DMS79 treated with DMSO at 0.1 percent for 48 hours (cell line): Measurements from ENCODE around the gene INSYN1.
"Not testable (repeated sequence)": the region's sequence is repeated elsewhere in the genome, so short reads cannot be mapped to it uniquely, and the experiment has no call there.

Source experiments
- DNase-seq: peaks from one replicate; lab custom pipeline; 2025; lab: John Stamatoyannopoulos, UW

The INSYN1 gene, protein sequence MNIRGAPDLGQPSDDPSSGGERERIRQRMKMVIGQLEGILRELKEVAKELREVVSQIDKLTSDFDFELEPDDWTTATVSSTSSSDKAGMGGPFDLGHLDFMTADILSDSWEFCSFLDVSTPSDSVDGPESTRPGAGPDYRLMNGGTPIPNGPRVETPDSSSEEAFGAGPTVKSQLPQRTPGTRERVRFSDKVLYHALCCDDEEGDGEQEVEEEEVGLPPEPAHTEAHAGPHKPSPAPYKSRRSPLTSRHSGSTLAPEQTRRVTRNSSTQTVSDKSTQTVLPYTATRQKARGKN

DNA sequence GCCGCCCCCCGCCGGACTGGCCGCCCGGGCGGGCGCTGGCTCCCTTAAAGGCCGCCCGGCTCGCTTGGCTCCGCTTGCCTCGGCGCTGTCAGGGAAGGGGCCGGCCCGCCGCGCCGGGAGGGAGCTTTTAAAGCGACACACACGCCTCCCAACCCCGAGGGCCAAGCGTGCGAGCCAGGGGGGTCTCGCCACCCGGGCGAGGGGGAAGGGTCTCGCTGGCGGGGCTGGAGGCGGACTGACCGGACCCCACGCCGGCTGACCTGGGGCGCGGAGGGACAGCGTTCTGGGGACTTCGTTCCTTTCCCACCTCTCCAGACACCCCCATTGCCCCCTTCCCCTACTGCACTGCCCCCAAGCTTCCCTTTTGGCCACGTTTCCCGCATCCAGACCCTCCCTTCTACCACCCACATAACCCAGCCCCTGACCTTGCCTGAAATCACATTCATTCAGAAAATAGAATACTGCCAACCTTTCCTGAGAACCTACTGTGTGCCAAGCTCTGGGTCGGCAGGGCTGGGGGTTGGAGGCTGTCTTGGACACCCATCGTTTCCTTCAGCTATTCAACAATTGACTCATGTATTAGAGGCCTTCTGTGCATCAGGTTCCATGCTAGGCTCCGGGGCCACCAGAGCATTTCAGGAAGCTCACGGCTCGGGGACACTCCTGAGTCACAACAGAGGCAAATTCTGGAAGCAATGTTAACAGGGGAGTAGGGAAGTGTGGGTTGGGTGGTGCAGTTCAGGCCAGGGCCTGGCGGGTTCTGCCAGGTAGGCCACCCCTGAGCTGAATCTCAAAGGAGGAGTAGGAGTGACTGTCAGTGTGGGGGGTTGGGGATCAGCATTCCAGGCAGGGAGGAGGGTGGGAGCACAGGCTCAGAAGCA, at the start of gene INSYN1:
INSYN1 (minus strand) TSS at position 102 of the 881 bp plus-strand sequence. CDS start 2,221 bp downstream, outside the sequence.
- no peak for DNase-seq

DNA sequence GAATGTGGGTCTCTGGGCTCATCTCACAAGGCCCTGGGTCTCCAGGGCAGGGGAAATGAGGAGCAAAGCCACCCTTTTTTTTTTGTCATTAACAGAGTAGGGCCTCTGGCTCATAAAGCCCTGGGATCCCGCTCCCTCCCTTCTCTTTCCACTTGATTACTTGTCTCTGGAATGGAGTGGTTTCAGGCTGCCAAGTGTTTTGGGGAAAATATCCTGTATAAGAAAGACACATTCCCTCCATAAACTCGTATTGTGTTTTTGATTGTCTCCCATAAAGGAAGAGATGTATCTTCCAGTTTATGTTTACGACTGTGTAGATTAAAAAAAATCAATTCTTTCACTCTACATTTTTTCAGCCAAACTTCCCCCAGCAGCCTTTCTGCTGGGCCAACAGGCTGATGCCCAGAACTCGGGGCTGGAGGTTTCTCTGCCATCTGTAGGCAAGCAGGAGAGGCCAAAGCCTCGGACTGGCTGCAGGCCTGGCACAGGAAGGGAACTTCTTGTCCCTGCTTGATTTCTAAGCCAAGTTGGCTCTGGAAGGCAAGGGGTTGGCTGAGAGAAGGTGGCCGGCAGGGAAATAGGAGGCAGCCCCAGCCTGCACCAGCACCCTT, 49.4 kb upstream of the INSYN1 start:
- DNase-seq, result peak; percentile 5

DNA sequence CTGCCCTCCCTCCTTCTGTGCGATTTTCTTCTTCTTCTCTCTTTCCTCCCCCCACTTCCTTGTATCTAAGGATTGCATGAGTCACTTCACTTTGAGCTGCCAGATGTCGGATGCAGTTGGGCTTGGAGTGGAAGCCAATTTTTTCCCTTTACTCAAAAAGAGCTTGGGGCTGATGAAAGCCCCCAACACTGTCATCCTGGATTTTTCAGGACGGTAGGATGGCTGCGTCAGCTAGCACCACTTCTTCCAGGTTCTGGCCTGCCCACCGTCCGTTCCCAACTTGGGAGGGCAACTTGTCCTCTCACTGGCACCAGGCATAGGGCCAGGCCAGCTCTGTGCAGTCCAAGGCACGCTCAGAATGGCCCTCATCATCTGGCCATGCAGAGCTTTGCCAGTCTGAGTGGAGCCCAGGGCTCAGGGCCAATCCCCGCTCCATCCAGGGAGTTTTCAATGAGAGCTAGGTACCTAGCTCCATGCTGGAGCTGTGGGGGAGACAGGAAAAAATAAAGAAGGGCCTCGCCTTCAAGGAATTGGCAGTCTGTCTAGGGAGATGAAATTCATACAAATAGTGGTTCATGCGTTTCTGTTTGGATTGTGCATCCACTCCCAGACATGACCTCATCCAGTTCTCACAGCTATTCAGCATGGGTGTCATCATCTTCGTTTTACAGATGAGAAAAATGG, 47.7 kb upstream of the INSYN1 start:
- DNase-seq, result peak; percentile 68

DNA sequence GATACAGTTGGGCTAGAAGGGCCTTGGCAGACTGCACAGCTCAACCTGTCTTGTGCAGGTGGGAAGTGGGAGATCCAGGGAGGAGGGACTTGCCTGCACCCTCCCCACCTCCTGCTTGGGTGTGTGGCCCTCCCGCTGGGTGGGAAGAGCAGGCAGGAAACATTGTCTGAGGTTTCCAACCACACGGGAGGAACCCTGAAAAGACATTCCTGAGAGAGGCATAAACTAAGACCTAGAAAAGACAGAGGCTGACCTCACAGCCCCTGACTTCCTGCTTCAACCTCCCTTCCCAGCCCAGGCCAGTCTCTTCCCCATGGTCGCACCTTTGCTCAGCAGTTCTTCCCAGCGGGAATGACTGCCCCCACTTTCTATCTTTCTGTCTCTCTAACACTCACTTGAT, 46.3 kb upstream of the INSYN1 start:
- no peak for DNase-seq

DNA sequence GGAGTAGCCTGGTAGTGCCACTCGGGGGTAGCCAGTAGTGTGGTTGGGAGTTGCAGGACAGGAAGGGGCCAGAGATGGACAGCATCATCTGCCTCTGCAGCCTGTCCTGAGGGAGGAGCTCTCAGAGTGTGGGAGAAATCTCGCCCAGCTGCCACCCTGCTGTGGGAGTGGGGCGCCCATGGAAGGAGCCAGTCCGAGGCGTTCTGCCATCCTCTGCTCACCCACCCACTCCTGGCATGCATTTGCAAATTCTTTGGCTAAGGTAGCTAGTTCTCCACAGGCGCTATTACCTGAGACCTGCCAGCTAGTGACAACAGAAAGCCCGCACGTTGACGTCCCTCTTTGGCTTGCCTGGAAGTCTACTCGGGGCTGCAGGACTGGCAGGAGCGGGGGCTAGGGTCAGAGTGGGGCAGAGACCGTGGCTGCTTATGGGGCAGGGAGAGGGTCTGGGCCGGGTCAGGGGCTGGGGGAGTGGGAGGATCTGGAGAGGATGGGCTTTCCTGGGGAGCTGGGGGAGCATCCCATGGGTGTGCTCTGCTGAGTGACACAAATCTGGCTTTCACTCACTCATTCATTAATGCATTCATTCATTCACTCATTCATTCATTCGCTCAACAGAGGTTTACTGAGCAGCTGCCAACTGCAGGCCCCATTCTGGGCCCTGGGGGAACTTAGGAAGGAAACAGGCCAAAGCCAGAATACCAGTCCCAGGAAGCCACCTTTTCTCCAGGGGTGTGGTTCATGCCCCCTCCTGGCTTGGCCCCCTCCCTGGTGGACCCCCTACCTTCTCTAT, 44.4 kb upstream of the INSYN1 start:
- no peak for DNase-seq

DNA sequence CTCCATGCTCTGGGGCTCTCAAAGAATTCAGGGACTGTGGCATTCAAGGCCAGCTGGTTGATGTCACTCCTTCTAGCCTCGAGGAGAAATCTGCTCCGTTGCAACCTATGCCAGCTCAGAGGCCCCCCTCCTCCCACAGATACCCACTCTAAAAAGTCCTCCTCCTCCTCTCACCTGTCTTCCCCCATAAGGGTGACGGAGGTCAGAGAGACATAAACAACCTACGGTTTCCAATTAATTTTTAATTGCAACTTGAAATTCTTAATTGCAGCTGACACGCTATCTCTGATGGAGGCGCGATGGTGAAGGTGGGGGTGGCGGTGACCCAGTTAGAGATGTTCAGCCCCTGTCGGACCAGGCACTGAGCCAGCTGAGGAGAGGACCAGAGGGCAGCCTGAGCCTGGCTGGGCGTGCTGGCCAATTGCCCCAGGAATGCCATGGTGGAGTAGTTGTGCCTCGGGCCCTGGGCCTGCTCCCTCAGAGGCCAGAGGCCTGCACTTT, 43.2 kb upstream of the INSYN1 start:
- no peak for DNase-seq

DNA sequence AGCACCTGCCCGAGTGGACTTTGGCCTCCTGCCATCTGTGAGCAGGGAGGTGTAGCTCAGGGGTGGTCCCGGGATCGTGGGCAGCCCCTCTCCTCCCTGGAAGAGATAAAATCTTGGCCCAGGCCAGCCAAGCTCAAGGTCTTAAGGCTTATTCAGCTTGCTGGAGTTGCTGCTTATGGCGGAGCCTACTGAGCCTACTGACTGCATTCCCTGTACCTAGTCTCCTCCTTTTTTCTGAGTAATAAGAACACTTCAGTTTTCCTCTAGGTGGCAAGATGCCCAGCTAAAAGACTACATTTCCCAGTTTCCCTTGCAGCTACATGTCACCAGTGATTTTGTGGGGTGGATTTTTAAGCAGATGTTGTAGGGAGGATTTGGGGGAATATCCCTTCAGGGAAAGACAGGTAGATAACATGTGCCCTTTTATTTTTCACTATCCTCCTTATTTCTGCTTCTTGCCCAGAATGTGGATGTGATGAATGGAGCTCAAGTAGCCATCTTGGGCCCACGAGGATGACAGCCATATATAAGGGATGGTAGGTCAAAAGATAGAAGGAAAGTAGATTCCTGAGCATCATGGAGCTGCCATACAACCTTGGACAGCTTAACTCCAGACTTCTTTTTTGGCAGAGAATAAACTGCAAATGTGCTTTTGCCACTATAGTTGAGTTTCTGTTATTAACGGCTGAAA, 41.4 kb upstream of the INSYN1 start:
- DNase-seq, result peak; percentile 54

DNA sequence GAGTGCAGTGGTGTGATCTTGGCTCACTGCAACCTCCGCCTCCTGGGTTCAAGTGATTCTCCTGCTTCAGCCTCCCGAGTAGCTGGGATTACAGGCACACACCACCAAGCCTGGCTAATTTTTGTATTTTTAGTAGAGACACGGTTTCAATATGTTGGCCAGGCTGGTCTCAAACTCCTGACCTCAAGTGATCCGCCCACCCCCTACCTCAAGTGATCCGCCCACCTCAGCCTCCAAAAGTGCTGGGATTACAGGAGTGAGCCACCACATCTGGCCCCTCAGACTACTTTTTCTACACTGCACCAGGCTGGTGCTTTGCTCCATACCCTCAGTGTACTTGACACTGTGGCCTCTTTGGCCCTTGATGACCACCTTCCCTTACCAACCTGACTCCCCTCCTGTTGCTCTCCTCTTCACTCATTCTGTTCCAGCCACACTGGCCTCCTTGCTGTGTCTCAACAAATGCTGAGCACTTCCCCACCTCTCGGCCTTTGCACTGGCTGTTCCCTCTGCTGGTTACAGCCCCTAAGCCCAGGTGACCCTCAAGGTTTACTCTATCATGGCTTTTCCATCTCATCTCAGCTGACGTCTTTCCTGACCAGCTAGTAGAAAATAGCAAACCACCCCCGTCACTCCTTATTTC, 39.9 kb upstream of the INSYN1 start:
- DNase-seq, result not testable (repeated sequence)

DNA sequence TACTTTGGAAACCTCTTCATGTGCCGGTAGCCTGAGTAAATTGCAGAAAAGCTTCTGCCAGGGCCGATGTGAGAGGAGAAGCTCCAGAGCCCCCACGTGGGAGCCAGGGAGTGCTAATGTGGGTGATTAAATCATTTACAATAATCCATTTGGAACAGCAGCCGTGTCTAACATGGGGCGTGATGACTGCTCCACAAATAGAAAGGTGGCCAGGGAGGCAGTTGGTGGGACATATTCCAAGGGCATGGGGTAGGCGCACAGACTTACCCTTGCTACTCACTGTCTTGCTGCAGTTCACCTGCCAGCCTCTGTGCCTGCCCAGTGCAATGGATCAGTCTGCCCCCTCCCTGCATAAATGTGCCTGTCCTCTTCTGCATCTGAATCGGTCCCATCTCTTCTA, 39.3 kb upstream of the INSYN1 start:
- DNase-seq, result no peak

DNA sequence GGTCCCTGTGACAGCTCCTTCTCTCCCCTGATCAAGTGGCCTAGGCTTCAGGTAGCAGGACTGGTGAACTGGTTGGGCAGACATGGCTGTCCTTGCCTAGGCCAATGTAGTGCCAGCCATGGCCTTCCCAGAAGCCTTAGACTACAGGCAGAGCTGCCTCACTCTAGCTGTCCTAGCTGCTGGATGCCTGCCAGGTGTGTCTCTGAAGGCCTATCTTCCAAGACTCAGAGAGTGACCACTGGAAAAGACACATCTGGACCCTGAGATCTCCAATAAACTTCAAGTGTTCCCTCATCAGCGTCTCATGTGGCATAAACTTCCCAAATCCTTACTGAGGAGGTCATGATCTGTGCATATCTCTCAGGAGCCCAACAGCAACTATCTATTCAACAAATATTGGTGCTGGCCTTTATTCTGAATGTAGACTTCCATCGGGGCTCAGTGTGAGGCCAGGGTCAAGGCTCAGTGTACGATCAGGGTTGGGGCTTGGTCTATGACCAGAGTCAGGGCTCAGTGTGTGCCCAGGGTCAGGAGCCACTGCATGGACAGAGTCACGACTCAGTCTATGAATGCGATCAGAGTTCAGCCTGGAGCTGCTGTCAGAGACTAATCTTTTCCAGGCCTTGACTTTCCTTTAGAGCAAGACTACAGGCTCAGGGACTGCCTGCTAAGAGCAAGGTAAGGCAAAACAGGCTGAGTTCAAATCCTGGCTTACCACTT, 36.5 kb upstream of the INSYN1 start:
- no peak for DNase-seq

DNA sequence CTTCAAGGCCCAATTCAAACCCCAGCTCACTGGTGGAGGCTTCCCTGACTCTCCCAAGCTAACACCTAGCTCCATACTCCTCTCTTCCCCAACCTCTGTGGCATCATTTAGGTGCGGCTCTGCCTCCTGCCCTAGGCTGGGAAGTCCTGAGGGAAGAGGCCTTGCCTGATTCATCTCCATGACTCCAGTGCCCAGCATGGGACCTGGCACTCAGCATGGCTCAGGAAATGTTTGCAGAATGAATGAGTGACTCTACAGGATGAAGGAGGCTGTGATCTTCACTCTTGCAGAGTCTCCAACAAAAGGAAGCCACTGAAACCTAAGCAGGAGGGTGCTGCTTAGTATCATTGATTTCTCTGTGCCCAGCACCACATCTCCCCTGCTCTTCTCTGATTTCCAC, 34.5 kb upstream of the INSYN1 start:
- DNase-seq, result no peak

DNA sequence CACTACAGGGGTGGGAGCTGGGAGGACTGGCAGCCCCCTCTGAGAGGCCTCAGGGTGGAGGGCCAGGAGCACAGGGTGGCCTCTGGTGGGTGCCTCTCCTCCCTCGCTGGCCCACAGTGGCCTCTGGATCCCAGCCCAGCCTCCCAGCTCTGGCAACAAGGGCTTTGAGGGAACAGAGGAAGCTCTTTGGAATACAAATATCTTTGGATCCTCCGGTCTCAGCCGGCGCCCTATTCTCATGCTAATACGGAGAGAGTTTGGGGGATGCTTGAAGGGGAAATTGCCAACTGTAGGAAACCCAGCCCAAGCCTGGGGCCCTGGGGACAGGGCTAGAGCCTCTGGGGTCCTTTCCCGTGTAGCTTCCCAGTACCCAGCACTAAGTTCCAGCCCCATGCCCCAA, 33.4 kb upstream of the INSYN1 start:
- DNase-seq, result no peak

DNA sequence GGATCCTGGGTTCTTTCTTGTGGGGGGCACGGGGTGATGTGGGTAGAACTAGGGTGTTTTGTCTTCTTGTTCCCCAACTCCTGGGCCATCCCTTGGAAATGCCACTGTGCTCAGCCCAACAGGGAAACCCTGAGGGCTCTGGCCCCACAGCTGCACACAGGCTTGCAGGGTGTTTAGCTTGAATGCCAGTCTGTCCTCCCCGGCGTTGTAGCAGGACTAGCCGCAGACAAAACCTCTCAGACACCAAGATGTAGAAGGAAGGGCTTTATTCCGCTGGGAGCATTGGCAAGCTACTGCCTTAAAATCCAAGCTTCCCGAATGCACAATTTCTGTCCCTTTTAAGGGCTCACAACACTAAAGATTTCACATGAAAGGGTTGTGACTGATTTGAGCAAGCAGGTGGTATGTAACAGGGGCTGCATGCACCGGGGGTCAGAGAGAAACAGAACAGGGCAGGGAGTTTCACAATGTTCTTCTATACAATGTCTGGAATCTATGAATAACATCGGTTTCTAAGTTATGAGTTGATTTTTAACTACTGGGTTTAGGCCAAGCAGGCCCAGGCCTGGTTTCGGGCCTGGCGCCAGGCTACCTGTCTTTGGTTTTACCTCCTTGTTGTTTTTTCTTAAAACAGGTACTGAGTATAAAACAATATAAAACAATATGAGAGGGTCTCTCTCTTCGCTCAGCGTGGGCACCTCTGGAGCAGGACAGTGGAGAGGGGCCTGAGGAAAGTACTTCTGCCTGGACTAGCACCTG, 32.3 kb upstream of the INSYN1 start:
- not testable (repeated sequence) for DNase-seq

DNA sequence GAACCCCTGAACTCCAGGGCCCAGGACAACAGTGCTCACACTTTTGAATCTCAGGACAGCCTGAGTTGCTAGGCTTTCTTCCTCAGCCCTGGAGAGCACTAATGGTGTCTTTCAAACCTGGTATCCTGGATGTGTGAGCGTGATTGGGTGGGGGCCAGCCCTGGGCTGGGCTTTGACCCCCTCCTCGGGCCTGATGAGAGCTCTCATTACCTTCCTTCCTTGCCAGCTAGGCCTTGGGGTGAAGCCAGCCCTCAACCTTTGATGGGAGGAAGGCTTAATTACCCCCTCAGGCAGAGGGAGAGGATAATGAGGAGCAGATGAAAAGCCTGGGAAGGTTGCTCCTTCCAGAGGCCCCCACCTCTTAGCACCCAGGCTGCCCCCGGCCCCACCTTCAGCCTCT, 31.1 kb upstream of the INSYN1 start:
- peak; percentile 58 for DNase-seq

DNA sequence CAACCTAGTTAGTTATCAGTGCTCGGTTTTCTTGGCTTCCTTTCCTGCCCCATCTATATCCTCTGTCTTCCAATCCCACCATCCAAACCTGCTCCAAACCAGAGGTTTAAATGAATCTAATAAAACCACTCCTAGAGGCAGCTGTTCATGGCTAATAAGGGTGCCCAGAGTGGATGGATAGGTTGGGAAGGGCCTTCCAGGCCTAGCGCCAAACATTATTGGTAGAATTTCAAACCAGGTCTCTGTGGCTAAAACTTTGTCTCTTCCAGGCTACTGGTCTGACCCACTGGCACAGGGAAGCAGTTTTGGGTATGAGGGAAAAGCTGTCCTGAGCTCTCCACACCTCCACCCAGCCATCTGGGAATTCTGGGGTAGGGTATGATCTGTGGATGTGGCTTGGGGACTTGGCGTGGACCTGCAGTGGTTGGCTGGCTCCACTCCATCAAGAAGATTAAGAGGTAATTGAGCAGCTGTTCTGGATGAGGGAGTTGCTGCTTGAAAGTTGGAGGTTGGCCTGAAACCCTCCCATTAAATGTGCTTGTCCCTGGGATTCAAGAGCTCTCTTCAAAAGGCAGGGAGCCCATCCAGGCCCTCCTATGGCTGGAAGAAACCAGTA, 29.3 kb upstream of the INSYN1 start:
- DNase-seq, result peak; percentile 72

DNA sequence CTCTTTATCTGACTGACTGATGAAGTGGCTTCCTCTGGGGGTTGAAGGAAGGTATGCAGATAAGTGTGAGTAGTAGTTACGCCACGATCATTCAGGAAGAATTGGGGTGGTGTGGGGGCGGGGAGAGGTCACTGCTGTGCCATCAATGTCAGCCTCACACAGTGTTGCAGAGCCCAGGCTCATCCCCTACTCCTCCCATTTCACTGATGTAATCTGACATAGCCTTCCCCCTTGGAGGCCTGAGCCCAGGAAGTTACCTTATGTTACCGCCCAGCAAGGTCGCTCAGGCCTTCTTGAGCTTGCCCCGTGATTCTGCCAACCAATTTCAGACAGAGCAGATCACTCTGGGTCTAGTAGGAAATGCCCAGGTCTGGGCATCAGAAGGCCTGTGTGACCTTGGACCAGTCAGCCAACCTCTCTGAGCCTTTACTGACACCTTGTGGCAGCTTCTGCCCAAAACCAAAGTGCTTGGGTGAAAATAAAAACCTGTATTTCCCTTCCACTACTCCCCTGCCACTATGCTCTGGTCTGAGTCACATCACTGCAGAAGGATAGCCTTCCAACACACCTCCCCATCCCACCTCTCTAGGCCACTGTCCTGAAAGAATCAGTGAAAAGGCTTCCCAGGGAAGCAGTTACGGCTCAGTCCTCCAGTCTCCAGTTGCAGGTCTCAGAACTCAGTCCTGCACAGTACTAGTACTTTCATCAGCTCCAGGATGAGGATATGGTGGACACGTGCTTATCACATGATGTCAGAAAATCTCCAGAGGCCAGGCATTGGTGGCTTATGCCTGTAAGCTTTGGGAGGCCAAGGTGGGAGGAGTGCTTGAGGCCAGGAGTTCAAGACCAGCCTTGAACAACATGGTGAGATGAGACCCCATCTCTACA, 28.1 kb upstream of the INSYN1 start:
- no peak for DNase-seq

DNA sequence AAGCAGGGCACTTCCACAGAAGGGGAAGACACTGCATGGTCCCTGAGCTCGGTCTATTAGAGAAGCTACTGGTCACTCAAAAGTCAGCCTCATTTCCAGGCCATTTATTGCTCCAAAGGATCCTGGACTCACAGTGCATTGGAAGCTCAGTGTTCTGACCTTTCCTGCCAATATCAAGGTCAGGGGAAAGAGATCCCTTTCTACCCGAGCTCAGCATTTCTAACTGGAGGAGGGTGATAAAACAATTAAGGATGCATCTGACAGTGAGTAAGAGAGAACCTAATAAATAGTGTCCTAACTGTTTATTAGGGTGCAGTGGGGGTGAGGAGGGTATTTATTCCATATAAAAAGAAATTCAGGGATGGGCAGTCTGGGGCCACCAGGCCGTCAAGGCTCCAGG, 26.8 kb upstream of the INSYN1 start:
- no peak for DNase-seq
